AG09319 (cell line): ENCODE measurements around the gene CDK5RAP3.

Source experiments
- DNase-seq: peaks from one replicate; pipeline ENCODE4 v3.0.0-alpha.2; 2010; ENCODE audit warnings: low read depth; ENCODE audit errors: extremely low read depth
- TF ChIP-seq, protein P1 (sequence below): IDR thresholded peaks from 2 replicates; pipeline ENCODE4 v1.5.1; 2011; ENCODE audit warnings: low read depth, mild to moderate bottlenecking, inconsistent platforms, low read length, moderate library complexity

Gene CDK5RAP3

DNA sequence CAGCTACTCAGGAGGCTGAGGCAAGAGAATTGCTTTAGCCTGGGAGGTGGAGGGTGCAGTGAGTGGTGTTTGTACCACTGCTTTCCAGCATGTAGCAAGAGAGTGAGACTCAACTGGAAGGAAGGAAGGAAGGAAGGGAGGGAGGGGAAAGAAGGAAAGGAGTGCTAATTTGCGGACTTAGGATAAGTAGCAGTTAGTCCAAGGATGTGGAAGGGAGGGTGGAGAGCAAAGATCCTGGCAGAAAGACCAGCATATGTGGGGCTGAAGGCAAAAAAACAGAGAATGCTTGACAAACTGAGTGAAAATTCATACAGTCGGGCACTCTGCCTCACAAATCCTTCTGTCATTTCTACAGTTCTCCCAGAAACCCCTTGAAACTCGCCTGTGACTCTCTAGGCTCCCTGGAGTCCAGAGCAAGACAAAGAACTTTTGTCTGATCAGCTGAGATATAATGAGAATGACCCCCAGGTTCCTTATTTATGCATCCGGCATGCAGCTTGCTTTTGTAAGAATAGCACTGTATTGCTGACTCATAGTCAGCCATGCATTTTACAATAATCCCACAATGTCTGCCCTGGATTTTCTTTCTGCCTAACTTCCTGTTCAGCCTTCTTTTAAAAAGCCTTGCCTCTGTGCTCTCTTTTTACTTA is 31.5 kb downstream of the CDK5RAP3 start:
- TF ChIP-seq, protein P1, sequence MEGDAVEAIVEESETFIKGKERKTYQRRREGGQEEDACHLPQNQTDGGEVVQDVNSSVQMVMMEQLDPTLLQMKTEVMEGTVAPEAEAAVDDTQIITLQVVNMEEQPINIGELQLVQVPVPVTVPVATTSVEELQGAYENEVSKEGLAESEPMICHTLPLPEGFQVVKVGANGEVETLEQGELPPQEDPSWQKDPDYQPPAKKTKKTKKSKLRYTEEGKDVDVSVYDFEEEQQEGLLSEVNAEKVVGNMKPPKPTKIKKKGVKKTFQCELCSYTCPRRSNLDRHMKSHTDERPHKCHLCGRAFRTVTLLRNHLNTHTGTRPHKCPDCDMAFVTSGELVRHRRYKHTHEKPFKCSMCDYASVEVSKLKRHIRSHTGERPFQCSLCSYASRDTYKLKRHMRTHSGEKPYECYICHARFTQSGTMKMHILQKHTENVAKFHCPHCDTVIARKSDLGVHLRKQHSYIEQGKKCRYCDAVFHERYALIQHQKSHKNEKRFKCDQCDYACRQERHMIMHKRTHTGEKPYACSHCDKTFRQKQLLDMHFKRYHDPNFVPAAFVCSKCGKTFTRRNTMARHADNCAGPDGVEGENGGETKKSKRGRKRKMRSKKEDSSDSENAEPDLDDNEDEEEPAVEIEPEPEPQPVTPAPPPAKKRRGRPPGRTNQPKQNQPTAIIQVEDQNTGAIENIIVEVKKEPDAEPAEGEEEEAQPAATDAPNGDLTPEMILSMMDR, result no peak
- peak; percentile 68 for DNase-seq

DNA sequence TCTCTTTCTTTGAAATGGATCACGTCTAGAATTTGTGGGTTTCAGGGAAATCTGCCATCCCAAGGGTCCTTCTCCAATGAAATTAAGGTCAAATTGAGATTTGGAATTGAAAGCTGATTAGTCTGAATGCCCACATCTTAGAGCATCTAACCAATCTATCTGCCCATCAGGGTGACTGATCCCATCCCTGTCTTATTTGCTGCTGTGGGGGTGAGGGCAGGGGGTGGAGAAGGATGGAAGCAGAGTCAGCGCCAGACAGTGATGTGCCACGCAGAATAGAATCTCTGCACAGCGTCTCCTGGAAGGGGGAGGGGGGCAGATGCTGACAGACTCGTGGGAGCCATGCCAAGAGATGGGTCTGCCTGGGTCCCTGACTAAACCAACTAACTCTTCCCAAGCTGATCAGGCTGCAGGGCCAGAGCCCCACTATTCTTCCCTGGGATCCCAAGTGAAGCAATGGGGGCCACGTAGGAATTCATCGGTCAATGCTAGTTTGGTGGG is 32.1 kb downstream of the CDK5RAP3 start:
- DNase-seq, result no peak
- TF ChIP-seq, protein P1, result no peak

DNA sequence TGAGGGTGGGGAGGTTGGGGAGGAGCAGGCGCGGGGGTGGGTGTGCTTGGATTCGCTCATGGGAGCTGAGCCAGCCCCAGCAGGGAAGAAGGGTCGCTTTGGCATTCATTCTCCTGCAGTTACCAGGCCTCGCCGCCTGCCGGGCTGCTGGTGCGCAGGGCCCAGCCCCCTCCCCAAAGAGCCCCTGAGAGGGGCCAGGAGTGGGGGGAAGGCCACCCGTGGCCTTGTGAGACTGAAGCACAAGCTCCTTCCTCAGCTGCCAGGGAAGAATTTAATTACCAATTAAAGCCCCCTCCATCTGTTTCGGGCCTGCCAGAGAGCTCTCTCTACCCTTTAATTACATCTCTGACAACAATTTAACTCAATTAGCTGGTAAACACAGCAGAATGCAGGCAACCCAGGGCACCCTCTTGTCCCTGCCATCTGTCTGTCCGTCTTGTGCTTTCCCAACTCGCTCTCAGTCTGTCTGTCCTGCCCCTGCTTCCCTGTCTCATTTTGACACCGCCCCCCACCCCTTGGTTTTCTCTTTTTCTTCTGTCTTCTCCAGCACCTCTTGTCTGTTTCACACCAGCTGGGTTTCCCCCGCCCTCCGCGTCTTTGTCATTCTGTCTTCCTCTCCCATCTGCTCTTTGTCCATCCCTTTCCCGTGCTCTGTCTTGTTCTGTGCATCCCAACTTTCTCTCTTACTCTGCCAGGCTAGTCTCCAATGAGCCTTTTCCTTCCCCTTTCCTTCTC is 32.7 kb downstream of the CDK5RAP3 start:
- TF ChIP-seq, protein P1, result no peak
- no peak for DNase-seq

DNA sequence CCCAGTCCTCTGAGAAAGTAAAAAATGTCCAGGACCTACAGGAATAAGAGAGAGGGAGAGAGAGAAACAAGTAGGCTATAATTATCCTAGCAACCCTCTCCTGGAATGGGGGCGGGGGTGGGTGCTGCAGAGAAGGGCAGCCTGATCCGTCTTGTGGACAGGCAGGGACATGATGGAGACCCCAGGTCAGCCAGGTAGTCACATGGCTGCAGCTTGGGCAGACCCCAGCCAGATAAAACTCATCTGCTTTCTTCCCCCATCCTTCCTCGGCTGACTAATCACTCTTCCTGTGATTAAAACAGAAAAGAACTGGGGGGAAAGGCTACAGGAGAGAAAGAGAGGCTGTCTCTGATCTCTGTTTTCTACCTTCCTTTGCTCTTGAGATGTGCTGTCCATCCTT is 34.1 kb downstream of the CDK5RAP3 start:
- no peak for DNase-seq
- TF ChIP-seq, protein P1, result no peak

DNA sequence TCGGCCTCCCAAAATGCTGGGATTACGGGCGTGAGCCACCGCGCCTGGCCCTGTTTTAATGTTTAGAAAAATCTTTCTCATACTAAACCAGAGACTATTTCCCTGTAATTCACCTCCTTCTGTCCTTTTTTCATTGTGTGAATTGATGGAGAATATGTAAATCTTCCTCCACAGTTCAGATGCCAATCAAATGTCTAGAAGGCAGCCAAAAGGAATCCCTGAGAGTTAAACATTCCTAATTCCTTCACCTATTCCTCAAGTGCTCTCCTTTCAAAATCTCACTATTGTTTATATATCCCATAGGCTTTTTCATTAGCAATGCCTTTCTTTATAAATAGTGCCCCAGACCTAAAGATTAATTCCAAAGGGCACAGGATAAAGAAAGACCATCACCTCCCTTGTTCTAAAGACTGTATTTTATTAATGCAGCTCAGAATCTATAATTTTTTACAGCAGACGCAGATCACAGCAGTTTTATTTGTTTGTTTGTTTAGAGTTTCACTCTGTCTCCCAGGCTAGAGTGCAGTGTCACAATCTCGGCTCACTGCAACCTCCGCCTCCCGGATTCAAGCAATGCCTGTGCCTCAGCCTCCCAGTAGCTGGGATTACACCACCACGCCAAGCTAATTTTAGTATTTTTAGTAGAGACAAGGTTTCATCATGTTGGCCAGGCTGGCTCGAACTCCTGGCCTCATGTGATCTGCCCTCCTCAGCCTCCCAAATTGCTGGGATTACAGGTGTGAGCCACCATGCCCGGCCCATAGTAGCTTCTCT is 36.2 kb downstream of the CDK5RAP3 start:
- no peak for DNase-seq
- TF ChIP-seq, protein P1, result no peak

DNA sequence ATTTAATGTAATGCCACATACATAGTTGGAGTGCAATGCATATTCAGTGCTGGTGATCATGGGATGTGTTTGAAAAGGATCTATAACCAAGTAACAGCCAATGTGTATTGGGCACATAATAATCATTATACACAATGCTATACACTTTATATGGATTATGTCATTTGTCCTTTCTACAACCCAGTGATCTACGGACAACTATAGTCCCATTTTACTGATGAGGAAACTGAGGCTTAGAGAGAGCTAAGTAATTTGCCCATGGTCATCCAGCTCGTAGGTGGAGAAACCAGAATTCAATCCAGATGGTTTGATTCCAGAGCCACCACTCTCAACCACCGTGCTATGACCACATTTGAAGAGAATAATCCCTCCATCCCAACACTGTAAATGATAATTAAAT is 39.3 kb downstream of the CDK5RAP3 start:
- TF ChIP-seq, protein P1, result no peak
- no peak for DNase-seq
